Right atrium auricular region (tissue), 2 donors: ENCODE measurements around the gene PTPN14. TPM values are rescaled to one million over a fixed set of nuclear protein-coding genes. Genes with fewer than 3 reads are reported as not detected.

Source experiments
- DNase-seq: peaks from one replicate; pipeline ENCODE4 v3.0.0-alpha.2; 2019; ENCODE audit warnings: low spot score
- H3K27ac ChIP-seq, 2 donors: fragments of 200-600 bp; sonication (generic); 1 replicate in 1 of 2; 2 replicates in 1 of 2; pipeline ENCODE4 v1.5.1; 2016 to 2019
- H3K27me3 ChIP-seq, 2 donors: fragments of 200-600 bp; sonication (generic); one replicate each; pipeline versions ENCODE4 v1.5.1 to v1.6.0; 2017 to 2019
- H3K36me3 ChIP-seq: fragments of 200-600 bp; sonication (generic); one replicate; pipeline ENCODE4 v1.5.1; 2016
- H3K4me1 ChIP-seq, 2 donors: fragments of 200-600 bp; sonication (generic); one replicate each; pipeline versions ENCODE4 v1.5.1 to v1.6.0; 2017 to 2019
- H3K4me3 ChIP-seq, 2 donors: fragments of 200-600 bp; sonication (generic); 1 replicate in 1 of 2; 2 replicates in 1 of 2; pipeline ENCODE4 v1.5.1; 2017 to 2019; ENCODE audit warnings: mild to moderate bottlenecking in 1 of 2, moderate library complexity in 1 of 2
- H3K9me3 ChIP-seq, 2 donors: fragments of 200-600 bp; sonication (generic); one replicate each; pipeline ENCODE4 v1.5.1; 2019
- CTCF ChIP-seq, 2 donors: fragments of 200-600 bp; sonication (generic); IDR thresholded peaks; one replicate each; pipeline ENCODE4 v1.5.1; 2019; ENCODE audit warnings: antibody characterized with exemption in 2 of 2
- total RNA-seq, 2 donors: library from RNA; depleted of rRNA; stranded (reverse); fragments of >200 nt; gene quantifications; one replicate each; pipeline ENCODE4 v1.1.0, GENCODE V29; 2016

The PTPN14 gene
- total RNA-seq, 2 donors from 2014 or later, result 8.4 to 27.2 TPM

GRCh38 chr1:214301526-214301925 is 249.9 kb downstream of the PTPN14 start:
- Histone ChIP-seq H3K4me3 (no peak overlapping the region), H3K27me3 (no peaks in the 10 kb centered on the region), H3K9me3 (no peaks in the 10 kb centered on the region), H3K36me3 (no peaks in the 10 kb centered on the region), H3K4me1 (no peaks in the 10 kb centered on the region), H3K27ac (no peak overlapping the region)
- no peak for TF ChIP-seq CTCF (IDR thresholded peaks at IDR 0.05)
- DNase-seq, result no peak

GRCh38 chr1:214300149-214300780 is 251.1 kb downstream of the PTPN14 start:
- no peaks in the 10 kb centered on the region for H3K9me3 ChIP-seq
- no peak for DNase-seq
- no peak overlapping the region for H3K27ac ChIP-seq
- TF ChIP-seq CTCF (IDR thresholded peaks at IDR 0.05), result no peak
- no peak overlapping the region for H3K4me3 ChIP-seq
- H3K27me3 ChIP-seq, result no peaks in the 10 kb centered on the region
- no peaks in the 10 kb centered on the region for H3K4me1 ChIP-seq
- H3K36me3 ChIP-seq, result no peaks in the 10 kb centered on the region

Other genes with a start within 250 kb of the PTPN14 start
- gene CENPF, start 51.6 kb upstream of the PTPN14 start, total RNA-seq, result 1 to 10 TPM in 1 of 2 donors, under 1 TPM in 1; 0.63 to 3.3 TPM